ENCODE data around the gene HSPA1B. TPM values are rescaled to one million over a fixed set of nuclear protein-coding genes. Genes with fewer than 3 reads are reported as not detected.

HSPA1B gene
- total RNA-seq, 1 experiment from 2014 or later, result 147 TPM

DNA sequence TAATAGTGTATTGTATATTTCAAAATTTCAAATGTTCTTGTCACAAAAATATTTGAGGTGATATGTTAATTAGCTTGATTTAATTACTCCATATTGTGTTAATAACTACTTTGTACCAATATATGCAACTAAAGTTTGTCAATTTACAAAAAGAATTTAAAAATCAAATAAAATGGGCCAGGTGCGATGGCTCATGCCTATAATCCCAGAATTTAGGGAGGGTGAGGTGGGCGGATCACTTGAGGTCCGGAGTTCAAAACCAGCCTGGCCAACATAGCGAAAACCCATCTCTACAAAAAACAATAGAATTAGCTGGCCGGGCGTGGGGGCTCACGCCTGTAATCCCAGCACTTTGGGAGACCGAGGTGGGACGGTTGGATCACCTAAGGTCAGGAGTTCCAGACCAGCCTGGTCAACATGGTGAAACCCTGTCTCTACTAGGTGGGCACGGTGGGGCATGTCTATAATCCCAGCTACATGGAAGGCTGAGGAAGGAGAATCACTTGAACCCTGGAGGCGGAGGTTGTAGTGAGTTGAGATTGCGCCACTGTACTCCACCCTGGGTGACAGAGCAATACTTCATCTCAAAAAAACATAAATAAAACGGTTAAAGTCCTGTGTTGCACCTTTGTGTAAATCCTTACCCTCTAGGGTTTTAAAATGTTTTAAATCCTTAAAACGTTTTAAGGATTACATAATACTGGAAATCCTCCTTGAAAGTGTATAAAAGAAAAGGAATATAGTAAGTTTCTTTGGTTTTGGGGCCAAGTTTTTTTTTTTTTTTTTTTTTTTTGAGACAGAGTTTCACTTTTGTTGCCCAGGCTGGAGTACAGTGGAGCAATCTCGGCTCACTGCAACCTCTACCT is 4.0 kb downstream of the HSPA1B start:
- CTCF ChIA-PET, result interaction anchor here (0.6 to 0.7 kb wide), 3 partner anchors 10 to 62 kb away, joined by 3 to 7 read pairs (median 5); no protein-coding TSS in a partner anchor
- BruUV-seq (replicated peaks), result no TSS peak
- Histone ChIP-seq H3K36me3 (ENCODE audit: control insufficient read depth, insufficient read depth, low read length) (0 out of 2 replicates have a peak, but pooled peaks cover 2% of the 10 kb centered on the region), H3K27ac (ENCODE audit: low read length) (peak overlapping the region; percentile 62), H3K27me3 (ENCODE audit: control insufficient read depth, insufficient read depth, low read length) (no peaks in the 10 kb centered on the region), H3K4me3 (ENCODE audit: low read depth in 2 of 2, low read length in 2 of 2) (peak overlapping the region; percentile 92 to 93), H3K4me1 (ENCODE audit: control insufficient read depth, insufficient read depth, low read length) (peaks cover 13% of the 10 kb centered on the region), H3K9me3 (ENCODE audit: control insufficient read depth, insufficient read depth, low read depth, low read length) (no peaks in the 10 kb centered on the region)
- no peak for DNase-seq (ENCODE audit: low read depth, low spot score)
- in situ Hi-C loops (cut with HindIII; ENCODE audit: low pct_unique_long_range_greater_than_20kb, low sequenced_read_pairs), result no loop called here
- POLR2A ChIA-PET, result interaction anchor here (0.6 to 0.7 kb wide), 2 partner anchors 34 to 36 kb away, joined by 3 to 20 read pairs; no protein-coding TSS in a partner anchor
- TF ChIP-seq POLR2AphosphoS5 (IDR thresholded peaks at IDR 0.05; ENCODE audit: low read depth, low read length), result no peak
- TF ChIP-seq SIN3A (IDR thresholded peaks at IDR 0.05; ENCODE audit: borderline replicate concordance, insufficient read depth, low read depth, low read length), result no peak
- TF ChIP-seq, protein P1, sequence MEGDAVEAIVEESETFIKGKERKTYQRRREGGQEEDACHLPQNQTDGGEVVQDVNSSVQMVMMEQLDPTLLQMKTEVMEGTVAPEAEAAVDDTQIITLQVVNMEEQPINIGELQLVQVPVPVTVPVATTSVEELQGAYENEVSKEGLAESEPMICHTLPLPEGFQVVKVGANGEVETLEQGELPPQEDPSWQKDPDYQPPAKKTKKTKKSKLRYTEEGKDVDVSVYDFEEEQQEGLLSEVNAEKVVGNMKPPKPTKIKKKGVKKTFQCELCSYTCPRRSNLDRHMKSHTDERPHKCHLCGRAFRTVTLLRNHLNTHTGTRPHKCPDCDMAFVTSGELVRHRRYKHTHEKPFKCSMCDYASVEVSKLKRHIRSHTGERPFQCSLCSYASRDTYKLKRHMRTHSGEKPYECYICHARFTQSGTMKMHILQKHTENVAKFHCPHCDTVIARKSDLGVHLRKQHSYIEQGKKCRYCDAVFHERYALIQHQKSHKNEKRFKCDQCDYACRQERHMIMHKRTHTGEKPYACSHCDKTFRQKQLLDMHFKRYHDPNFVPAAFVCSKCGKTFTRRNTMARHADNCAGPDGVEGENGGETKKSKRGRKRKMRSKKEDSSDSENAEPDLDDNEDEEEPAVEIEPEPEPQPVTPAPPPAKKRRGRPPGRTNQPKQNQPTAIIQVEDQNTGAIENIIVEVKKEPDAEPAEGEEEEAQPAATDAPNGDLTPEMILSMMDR (IDR thresholded peaks at IDR 0.05), result no peak
- TF ChIP-seq TCF7L2 (IDR thresholded peaks at IDR 0.05; ENCODE audit: low read depth, low read length), result no peak
- TF ChIP-seq, protein P2, sequence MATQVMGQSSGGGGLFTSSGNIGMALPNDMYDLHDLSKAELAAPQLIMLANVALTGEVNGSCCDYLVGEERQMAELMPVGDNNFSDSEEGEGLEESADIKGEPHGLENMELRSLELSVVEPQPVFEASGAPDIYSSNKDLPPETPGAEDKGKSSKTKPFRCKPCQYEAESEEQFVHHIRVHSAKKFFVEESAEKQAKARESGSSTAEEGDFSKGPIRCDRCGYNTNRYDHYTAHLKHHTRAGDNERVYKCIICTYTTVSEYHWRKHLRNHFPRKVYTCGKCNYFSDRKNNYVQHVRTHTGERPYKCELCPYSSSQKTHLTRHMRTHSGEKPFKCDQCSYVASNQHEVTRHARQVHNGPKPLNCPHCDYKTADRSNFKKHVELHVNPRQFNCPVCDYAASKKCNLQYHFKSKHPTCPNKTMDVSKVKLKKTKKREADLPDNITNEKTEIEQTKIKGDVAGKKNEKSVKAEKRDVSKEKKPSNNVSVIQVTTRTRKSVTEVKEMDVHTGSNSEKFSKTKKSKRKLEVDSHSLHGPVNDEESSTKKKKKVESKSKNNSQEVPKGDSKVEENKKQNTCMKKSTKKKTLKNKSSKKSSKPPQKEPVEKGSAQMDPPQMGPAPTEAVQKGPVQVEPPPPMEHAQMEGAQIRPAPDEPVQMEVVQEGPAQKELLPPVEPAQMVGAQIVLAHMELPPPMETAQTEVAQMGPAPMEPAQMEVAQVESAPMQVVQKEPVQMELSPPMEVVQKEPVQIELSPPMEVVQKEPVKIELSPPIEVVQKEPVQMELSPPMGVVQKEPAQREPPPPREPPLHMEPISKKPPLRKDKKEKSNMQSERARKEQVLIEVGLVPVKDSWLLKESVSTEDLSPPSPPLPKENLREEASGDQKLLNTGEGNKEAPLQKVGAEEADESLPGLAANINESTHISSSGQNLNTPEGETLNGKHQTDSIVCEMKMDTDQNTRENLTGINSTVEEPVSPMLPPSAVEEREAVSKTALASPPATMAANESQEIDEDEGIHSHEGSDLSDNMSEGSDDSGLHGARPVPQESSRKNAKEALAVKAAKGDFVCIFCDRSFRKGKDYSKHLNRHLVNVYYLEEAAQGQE (IDR thresholded peaks at IDR 0.05; ENCODE audit: insufficient read depth in 1 of 2, low read depth in 2 of 2, low read length in 1 of 2), result no peak
- intact Hi-C loops (cut with micrococcal nuclease; ENCODE audit: unreplicated experiment), result loop anchor here (5.0 to 10.0 kb wide), 2 partner anchors 97 to 149 kb away; partner anchors contain the start of genes CLIC1 and LY6G5C
- ATAC-seq, result no peak

DNA sequence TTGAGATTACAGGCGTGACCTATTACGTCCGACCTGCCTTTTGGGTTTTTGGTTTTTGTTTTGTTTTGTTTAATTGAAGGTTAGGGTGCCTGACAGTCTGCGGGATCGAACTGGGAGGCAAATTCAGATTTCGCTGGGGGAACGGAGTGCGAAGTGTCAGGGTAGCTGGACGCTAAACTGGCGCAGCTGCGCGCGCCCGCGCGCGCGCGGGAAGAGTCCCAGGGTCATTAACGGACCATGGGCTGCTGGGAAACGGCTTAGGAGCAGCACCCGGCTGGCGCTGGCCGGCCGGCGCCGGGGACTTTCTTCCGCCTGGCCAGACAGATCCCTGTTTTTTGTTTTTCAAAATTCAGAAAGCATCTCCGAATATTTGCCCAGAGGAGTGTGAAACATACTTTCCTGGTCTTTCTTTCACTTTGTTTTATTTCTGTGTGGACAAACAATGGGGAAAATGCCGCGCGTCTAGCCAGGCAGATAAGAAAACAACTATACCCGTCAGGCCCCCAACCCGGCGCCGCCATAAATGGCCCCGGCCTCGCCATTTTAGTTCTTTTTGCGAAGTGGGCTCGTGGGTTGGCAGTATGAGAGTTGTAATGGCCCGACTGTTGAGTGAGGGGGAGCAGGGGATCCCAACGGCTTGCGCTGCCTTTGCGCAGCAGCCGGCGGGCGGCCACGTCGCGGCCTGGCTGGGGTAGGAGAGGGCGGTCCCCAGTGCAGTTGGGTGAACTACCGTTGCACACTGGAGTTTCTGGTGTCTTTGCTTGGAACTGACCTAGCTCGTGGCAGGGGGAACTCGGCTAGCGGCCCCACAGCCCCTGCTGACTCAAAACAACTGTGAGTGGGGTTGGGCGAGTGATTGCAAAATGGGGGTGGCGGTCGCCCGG is 7.1 kb downstream of the HSPA1B start:
- peak; percentile 89 for ATAC-seq
- Histone ChIP-seq H3K4me3 (ENCODE audit: low read depth in 2 of 2, low read length in 2 of 2) (peak overlapping the region; percentile 77 to 95), H3K4me1 (ENCODE audit: control insufficient read depth, insufficient read depth, low read length) (peaks cover 30% of the 10 kb centered on the region), H3K36me3 (ENCODE audit: control insufficient read depth, insufficient read depth, low read length) (peaks cover 21% of the 10 kb centered on the region), H3K27me3 (ENCODE audit: control insufficient read depth, insufficient read depth, low read length) (no peaks in the 10 kb centered on the region), H3K9me3 (ENCODE audit: control insufficient read depth, insufficient read depth, low read depth, low read length) (no peaks in the 10 kb centered on the region), H3K27ac (ENCODE audit: low read length) (peak overlapping the region; percentile 95)
- ChIA-PET POLR2A (interaction anchor here (0.6 to 0.7 kb wide), 4 partner anchors 41 to 211 kb away, joined by 4 to 6 read pairs (median 6); no protein-coding TSS in a partner anchor), CTCF (no interaction called here)
- in situ Hi-C loops (cut with HindIII; ENCODE audit: low pct_unique_long_range_greater_than_20kb, low sequenced_read_pairs) (no loop called here), intact Hi-C loops (cut with micrococcal nuclease; ENCODE audit: unreplicated experiment) (loop anchor here (5.0 to 10.0 kb wide), 2 partner anchors 100 to 152 kb away; partner anchors contain the start of genes CLIC1 and LY6G5C)
- TF ChIP-seq, protein P2 (IDR thresholded peaks at IDR 0.05; ENCODE audit: insufficient read depth in 1 of 2, low read depth in 2 of 2, low read length in 1 of 2), result peak in 1 of 2 experiments; percentile 15; a peak in 1 of 4 replicates
- TF ChIP-seq SIN3A (IDR thresholded peaks at IDR 0.05; ENCODE audit: borderline replicate concordance, insufficient read depth, low read depth, low read length) (peak; percentile 88; the same call in 1 of the 2 replicates), TCF7L2 (IDR thresholded peaks at IDR 0.05; ENCODE audit: low read depth, low read length) (no peak), POLR2AphosphoS5 (IDR thresholded peaks at IDR 0.05; ENCODE audit: low read depth, low read length) (peak; percentile 100)
- TF ChIP-seq, protein P1 (IDR thresholded peaks at IDR 0.05), result no peak
- DNase-seq (ENCODE audit: low read depth, low spot score), result no peak
- no TSS peak for BruUV-seq (replicated peaks)

All from Panc1 (cell line).